Fibroblast of gingiva (primary cell): ENCODE measurements around the gene LSMEM2.
"Not testable (repeated sequence)": the region's sequence is repeated elsewhere in the genome, so short reads cannot be mapped to it uniquely, and the experiment has no call there.

Experiments
- DNase-seq: peaks from one replicate; pipeline ENCODE4 v3.0.0-alpha.2; 2011; ENCODE audit warnings: low read depth

Gene LSMEM2

GRCh38 chr3:50245831-50246516 is 32.9 kb upstream of the LSMEM2 start:
- DNase-seq: peak; percentile 75

DNA sequence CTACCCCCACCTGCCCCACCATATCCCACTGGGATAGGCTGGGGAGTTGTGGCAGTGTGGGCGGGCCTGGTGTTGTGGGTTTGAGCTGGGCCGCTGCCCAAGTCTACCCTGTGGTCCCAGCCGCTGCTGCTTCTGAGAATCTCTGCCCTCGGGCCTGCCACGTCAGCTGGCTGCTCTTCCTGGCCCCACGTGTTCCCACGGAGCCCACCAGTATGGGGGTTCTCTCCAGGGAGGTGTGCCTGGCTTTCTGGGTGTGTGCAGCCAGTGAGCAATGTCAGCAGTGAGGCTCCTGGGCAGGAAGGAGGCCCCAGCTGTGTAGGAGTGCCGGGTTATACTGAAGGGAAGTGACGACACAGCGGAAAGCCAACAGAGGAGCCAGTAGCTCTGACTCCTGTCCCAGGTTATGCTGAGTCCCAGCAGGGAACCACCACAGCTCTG is 32.4 kb upstream of the LSMEM2 start:
- peak; percentile 70 for DNase-seq

- DNase-seq: no peak
Measured at GRCh38 chr3:50248387-50248786, 30.5 kb upstream of the LSMEM2 start.

DNA sequence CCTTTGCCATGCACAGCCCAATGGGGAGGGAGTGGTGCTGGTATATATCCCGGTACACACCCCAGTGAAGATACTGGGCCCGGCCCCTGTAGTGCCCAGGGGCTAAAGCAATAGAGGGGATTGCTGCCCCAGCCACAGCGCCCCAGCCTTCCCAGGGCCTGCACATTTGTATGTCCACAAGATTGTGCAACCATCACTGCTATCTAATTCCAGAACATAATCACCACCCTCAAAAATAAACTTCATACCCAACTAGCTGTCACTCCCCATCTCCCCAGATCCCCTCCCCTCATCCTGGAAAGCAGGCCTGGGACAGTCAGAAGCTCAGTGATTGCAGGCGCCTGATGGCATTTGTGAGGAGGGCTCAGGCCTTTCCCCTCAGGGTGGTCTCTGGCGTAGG is 29.4 kb upstream of the LSMEM2 start:
- DNase-seq: no peak

DNA sequence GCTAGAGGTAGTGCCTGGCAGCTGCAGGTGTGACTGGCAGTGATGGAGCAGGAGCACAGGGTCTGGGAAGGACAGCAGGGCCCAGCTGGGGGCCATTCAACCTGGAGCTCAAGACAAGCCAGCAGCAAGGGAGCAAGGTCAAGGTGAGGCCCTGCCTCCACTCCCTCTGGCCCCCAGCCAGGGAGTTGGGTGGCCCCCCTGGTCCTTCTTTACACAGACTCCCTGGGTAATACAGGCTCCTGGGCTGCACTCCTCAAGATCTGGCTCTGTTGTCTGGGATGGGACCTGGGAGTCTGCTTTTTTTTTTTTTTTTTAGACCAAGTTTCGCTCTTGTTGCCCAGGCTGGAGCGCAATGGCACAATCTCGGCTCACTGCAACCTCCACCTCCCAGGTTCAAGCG is 28.4 kb upstream of the LSMEM2 start:
- DNase-seq: no peak

DNA sequence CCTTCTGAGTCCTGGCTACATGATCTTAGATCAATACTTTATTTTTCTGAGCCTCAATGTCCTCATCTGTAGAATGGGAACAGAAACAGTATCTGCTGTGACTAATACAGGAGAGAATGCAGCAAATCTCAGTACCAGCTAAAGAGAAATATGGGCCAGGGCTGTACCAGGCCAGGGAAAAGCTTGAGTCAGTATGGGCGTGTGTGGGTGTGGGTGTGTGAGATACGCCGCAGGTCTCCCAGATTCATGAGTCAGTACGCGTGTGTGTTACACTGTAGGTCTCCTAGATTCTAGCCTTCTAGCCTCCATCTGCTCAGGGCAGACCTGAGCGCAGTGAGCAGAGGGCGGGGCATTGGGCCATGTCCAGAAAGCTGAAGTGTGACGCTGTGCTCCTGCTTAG is 27.7 kb upstream of the LSMEM2 start:
- peak; percentile 57 for DNase-seq

DNA sequence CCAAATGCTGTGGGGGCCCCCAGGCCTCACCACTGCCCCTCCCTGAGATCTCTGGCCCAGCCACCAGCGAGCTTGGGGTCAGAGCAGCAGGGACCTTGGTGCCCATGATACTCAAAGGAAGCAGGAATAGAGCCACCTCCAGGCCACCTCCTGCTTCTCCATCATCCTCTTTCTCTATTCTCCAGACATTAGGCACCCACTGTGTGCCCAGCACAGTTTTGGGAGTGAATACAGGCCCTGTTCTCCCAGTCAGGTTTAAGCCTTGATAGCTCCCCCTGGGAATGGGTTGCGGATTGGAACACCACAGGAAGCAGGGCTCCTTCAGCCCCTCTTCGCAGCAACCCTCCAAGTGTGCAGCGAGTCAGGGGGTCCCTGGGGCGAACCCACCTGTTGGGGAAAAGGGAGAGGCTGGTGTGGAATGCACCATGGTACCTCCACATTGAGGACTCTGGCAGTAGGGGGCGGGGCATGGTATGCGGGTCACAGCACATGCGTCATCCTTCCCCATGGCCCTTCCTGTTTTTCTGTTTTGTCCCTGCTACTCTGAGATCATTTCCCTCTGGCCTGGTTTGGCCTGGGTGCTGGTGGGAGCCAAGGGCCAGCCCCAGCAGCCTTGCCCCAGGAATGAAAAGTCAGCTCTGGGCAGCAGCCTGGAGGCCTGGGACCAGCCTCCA is 24.2 kb upstream of the LSMEM2 start:
- DNase-seq: peak; percentile 28

- DNase-seq: no peak
Measured at GRCh38 chr3:50255251-50255615, 23.7 kb upstream of the LSMEM2 start.

DNA sequence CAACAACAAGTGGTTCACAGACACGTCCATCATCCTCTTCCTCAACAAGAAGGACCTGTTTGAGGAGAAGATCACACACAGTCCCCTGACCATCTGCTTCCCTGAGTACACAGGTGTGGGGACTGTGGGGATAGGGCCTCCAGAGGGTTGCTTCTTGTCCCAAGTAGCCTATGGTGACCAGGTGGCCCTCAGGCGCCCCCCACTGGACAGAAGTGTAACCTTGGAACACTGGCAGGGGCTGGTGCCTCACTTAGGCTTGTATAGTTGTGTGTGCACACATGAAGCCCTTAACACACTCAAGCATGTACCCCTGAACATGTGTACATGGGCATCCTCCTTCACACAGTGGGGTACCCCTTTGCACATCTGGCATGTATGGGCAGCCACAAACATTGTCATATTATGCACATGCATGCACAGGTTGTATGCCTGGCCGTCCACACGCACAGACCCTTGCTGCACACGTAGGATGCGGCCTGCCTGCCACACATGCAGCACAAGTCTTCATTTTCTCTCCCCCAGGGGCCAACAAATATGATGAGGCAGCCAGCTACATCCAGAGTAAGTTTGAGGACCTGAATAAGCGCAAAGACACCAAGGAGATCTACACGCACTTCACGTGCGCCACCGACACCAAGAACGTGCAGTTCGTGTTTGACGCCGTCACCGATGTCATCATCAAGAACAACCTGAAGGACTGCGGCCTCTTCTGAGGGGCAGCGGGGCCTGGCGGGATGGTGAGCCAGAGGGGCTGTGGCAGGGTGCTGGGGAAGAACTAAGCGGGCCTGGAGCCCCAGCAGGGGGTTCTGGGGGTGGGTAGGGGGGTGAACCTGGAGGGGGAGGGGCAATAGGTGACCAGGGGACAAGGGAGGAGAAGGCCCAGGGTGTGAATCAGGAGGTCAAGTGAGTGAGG is 21.7 kb upstream of the LSMEM2 start:
- DNase-seq: no peak

DNA sequence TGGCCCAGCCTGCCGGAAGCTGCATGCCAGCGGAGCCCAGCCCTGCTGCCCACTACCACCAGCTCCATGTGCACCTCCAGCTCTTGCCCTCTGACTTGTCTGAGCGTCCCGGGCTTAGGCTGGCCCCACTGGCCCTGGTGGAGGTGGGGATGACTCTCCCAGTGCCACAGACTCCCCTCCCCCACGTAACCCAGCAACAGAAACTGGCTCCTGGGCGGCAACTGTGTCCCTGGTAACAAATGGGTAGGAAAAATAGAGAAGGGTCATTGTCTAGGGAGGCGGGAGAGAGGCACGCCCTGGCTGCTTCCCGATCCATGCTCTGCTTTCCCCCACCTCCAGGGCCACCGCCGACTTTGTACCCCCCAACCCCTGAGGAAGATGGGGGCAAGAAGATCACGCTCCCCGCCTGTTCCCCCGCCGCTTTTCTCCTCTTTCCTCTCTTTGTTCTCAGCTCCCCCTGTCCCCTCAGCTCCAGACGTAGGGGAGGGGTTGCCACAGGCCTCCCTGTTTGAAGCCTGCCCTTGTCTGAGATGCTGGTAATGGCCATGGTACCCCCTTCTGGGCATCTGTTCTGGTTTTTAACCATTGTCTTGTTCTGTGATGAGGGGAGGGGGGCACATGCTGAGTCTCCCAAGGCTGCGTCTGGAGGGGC is 20.7 kb upstream of the LSMEM2 start:
- DNase-seq: no peak

- DNase-seq: no peak
Measured at GRCh38 chr3:50258979-50259378, 19.9 kb upstream of the LSMEM2 start.

DNA sequence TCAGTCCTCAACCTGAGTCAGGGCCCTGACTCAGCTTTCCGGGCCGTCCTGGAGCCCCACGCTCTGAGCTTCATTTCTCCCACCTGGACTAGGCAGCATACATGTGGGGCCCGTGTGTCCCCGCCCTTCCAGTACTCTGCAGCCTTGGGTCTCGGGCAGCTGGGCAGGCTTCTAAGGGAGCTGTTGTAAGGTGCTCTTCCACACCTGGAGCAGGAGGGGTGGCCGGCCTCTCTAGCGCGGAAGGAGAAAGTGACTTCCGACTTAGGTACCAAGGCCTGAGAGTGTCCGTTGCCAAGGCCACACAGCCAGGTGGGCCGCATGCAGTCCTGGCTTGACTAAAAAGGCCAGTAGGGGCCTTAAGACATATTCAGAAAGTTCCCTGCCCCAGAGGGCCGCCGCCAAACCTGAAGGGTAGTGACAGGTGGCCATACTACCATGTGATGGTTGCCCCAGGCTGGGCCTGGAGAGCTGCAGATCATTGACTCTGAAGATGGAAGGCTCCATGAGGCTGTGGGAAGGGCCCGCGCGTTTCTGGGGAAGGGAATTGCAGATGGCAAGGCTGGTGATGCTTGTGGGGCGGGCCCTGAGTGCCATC is 19.4 kb upstream of the LSMEM2 start:
- DNase-seq: no peak

DNA sequence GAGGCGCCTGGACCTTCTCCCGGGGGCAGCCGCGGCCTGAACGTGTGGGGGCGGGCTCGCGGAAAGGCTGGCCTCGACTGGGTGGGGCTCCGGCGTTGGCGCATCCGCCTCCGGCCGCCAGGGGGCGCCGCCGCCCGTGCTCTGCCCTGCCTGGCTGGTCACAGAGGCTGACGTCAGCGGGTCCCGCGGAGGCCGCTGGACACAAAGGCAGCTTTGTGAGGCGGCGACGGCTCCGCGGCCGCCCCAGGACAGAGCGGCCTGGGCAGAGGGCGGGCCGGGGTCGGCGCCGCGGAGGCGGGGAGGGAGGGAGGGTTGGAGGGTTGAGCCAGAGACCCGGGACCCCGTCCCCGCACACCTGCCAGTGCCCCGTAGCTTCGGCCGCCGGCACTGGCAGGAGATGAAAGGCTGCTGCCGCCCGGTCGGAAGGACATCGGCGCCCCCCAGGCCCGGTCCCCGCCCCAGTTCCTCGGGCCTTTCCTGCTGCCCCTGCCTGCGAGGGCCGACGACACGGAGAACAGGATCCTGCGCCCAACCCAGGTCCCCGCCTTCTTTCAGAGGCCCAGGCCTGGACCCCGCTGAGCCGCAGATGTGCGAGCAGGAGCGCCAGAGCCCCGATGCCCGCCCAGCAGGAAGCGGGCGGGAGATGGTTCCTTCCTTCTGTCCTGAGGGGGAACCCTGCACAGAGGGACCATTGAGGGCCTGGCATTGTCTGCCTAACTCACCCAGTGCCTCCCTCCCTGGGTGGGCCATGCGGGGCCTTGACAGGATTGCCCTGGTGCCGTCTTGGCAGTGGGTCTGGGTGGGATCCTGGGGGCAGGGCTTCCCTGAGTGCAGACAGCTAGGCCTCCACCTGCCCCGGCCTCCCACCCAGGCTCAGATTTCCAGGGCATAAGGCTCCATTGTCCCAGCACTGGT is 18.6 kb upstream of the LSMEM2 start:
- DNase-seq: peak; percentile 88

DNA sequence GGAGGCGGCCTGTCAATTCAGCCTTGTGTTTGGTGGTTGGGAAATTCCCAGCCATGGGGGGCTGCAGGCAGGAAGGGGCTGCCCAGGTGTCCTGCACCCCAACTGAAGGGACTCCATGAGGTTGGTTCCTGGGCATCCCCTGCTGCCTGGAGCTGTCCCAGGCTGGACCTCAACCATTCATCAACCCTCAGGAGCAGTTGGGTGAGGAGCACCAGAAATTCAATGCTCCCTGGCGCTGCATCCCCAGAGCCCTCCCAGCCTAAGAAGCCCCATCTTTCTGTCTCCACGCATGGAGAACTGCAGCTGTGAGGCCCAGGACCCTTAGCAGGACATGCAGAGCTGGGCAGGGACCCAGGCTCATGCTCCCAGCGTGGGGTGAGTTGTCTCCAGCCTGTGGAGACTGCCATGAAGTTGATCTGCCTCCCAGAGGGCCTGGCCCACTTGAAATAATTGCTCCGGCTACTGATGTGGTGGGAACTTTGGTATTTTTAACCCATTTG is 17.9 kb upstream of the LSMEM2 start:
- DNase-seq: no peak

DNA sequence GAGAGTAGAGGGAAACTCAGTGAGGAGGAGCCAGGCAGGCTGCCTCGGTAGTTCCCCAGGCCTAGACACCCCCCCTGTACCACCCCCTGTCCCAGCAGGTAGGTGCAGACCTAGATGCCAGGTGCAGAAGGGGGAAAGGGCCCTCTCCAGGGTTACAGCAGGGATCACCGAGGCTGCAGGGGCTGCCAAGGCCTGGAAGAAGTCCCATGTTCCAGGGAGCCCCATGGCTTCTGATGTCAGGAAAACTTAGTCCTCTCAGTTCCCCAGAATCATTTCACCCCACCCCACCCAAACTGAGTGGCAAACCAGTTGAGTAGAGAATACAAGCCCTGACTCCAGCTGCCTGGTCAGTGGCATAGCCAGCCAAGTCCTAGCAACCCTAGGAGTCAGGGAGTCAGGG is 17.4 kb upstream of the LSMEM2 start:
- DNase-seq: no peak

DNA sequence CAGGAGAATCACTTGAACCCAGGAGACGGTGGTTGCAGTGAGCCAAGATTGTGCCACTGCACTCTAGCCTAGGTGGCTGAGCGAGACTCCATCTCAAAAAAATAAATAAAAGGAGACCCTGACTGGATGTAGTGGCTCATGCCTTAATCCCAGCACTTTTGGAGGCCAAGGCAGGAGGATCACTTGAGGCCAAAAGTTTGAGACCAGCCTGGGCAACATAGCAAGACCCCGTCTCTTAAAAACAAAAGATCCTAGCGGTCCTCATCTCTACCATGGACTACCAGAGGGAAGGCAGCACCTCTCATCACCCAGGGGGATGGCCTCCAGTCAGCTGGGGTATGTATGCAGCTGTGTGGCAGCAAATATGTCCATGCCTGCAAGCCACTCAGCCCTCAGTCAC is 16.7 kb upstream of the LSMEM2 start:
- not testable (repeated sequence) for DNase-seq

GRCh38 chr3:50262778-50263177 is 16.1 kb upstream of the LSMEM2 start:
- no peak for DNase-seq

DNA sequence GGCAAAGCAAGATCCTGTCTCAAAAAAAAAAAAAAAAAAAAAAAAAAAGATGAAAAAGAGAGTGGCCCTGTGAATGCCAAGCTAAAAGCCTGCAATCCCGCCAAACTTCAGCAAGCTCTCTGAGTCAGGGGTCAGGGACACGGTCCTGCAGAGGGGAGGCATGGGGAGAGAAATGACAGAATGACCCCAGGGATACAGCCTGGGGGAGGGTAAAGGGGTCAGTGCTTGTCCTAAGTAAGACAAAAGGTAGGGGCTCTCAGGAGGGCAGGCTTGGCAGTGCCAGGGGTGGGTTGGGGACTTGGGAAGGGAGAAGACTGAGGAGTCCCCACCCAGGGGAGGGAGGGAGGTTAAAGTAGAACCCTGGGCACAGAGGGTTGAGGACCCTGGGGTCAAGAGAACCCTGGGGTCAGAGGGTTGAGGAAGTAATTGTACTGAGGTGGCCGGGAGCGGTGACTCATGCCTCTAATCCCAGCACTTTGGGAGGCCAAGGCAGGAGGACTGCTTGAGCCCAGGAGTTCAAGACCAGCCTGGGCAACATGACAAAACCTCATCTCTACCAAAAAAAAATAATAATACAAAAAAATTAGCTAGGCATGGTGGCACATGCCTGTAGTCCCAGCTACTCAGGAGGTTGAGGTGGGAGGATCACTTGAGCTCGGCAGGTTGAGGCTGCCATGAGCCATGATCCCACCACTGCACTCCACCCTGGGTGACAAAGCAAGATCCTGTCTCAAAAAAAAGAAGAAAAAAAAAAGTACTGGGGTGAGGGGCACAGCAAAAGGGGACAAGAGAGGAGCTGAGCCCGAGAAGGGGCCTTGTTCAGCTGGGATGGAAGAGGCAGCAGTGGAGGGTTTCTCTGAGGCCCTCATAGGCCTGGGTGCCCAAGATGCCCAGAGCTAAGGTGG is 15.2 kb upstream of the LSMEM2 start:
- peak; percentile 36 for DNase-seq

DNA sequence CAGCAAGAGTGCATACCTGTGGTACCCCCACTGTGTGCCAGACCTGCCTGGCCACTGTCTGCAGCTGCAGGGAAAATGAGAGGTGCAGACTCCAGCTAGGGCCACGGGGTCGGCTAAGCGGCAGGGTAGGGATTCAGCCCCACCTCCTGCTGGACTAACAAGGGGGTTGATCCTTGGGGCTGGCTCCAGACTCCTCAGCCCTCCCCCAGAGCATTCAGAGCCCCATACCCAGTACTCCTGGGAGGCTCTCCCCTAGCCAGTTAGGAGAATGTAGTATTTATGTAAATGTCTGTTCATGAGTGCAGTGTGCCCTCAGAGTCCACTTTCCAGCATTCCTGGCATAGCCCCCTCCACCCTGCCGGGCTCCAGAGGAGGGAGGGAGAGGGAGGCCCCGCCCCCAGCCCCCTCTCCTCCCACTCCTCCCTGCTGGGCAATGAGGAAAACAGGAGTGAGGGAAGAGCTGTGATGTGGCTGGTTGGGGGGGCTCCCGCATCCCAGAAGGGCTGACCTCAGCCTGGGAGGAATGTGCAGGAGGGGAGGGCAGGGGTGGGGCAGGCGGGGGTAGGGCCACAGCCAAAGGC is 14.4 kb upstream of the LSMEM2 start:
- peak; percentile 90 for DNase-seq
